Activated CD4-positive, alpha-beta T cell treated with anti-CD3 and anti-CD28 coated beads, Interleukin-10, Interleukin-2, amounts not matched to agents 100 ng/mL and 50 ng/mL, durations not matched to agents 16 hours and 8 hours (primary cell): ENCODE data around the gene EFR3B.

ENCODE experiments used
- DNase-seq: peaks from one replicate; pipeline ENCODE4 v3.0.0-alpha.2; 2020

EFR3B gene

GRCh38 chr2:25197336-25198208 is 155.7 kb downstream of the EFR3B start:
- DNase-seq, result no peak

- DNase-seq, result no peak
Observed at GRCh38 chr2:25198209-25198525, 156.3 kb downstream of the EFR3B start.

GRCh38 chr2:25198576-25198975 is 156.7 kb downstream of the EFR3B start:
- DNase-seq, result no peak

GRCh38 chr2:25201265-25201664 is 159.4 kb downstream of the EFR3B start:
- no peak for DNase-seq

- no peak for DNase-seq
Observed at GRCh38 chr2:25201794-25202193, 159.9 kb downstream of the EFR3B start.

GRCh38 chr2:25202275-25202674 is 160.4 kb downstream of the EFR3B start:
- no peak for DNase-seq

- DNase-seq, result no peak
Observed at GRCh38 chr2:25204190-25204838, 162.4 kb downstream of the EFR3B start.

- DNase-seq, result no peak
Observed at GRCh38 chr2:25207078-25207545, 165.2 kb downstream of the EFR3B start.
